Bone marrow (tissue), 2 donors: ENCODE data around the gene TRIM29.
"Not testable (repeated sequence)": the region's sequence is repeated elsewhere in the genome, so short reads cannot be mapped to it uniquely, and the experiment has no call there.

ENCODE experiments used
- DNase-seq, 2 donors: peaks; one replicate each; lab custom pipeline; 2025; lab: John Stamatoyannopoulos, UW

Gene TRIM29

GRCh38 chr11:120172054-120172911, 34.4 kb upstream of the TRIM29 start:
- DNase-seq: peak; percentile 52 to 62

- no peak for DNase-seq
These were observed 32.9 kb upstream of the TRIM29 start for GRCh38 chr11:120170741-120171261.

DNA sequence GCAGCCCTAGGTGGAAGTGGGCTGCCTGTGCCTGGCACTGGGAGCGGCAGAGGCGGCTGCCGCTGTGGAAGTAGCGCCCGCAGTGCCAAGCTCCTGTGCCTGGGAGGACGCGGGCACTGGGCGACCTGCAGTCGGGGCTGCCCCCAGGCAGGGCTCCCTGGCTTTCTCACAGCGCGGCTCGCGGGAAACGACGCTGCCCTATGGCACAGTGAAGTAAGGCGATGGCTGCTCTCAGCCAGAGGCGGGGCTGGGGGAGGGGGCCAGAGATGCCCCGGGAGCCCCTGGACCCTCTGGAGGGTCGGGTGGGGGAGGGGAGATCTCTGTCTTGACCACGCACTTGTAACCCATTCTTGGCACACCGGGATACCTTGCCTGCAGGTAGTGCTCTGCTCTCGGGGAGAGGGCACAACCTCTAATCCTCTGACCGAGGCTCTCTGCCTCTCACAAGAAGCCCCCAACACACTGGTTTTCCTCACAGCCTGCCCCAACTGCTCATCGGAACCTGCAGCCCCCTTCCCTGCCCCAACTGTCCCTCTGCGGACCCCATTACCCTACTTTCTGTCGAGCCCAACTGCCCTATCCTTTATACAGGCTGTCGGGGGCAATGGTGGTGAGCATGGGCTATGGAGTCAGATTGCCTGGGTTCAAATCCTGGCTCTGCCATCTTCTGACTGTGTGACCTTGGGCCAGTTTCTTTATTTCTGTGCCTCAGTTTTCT, 32.2 kb upstream of the TRIM29 start:
- DNase-seq: no peak

GRCh38 chr11:120168960-120169681, 31.2 kb upstream of the TRIM29 start:
- peak; percentile 55 to 73 for DNase-seq

GRCh38 chr11:120168108-120168959, 30.4 kb upstream of the TRIM29 start:
- no peak for DNase-seq

DNA sequence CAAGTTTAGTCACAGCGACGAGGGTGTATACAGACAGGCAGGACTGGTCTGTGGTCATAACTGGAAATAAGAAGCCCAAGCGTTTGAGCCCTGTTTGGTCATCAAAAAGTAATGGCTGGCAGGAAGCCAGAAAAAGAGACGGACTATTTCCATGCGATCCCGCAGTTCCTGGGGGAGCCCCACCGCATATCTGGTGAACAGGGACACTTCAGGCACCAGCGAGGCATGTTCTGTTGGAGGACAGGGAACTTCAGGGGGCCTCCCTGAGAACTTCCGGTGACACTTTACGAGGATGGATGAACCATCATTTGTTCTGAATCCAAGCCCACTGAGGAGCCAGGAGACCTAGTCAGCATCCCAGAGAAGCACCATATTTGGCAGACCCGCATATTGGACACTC, 29.7 kb upstream of the TRIM29 start:
- DNase-seq: no peak

GRCh38 chr11:120160436-120160835, 22.5 kb upstream of the TRIM29 start:
- DNase-seq: no peak

DNA sequence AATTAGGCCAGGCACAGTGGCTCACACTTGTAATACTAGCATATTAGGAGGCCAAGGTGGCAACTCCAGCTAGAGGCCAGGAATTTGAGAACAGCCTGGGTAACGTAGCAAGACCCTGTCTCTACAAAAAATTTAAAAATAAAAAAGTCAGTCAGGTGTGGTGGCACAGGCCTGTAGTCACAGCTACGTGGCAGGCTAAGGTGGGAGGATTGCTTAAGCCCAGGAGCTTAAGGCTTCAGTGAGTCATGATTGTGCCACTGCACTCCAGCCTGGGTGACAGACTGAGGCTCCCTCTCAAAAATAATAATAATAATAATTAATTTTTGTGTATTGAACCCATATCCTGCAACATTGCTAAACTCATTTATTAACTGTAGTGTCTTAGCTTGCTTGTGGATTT, 15.3 kb upstream of the TRIM29 start:
- no peak for DNase-seq

- DNase-seq: no peak
These were observed 13.6 kb upstream of the TRIM29 start for GRCh38 chr11:120151536-120151935.

- no peak for DNase-seq
These were observed 11.3 kb upstream of the TRIM29 start for GRCh38 chr11:120149246-120149645.

- DNase-seq: no peak
These were observed 10.0 kb upstream of the TRIM29 start for GRCh38 chr11:120147950-120148270.

DNA sequence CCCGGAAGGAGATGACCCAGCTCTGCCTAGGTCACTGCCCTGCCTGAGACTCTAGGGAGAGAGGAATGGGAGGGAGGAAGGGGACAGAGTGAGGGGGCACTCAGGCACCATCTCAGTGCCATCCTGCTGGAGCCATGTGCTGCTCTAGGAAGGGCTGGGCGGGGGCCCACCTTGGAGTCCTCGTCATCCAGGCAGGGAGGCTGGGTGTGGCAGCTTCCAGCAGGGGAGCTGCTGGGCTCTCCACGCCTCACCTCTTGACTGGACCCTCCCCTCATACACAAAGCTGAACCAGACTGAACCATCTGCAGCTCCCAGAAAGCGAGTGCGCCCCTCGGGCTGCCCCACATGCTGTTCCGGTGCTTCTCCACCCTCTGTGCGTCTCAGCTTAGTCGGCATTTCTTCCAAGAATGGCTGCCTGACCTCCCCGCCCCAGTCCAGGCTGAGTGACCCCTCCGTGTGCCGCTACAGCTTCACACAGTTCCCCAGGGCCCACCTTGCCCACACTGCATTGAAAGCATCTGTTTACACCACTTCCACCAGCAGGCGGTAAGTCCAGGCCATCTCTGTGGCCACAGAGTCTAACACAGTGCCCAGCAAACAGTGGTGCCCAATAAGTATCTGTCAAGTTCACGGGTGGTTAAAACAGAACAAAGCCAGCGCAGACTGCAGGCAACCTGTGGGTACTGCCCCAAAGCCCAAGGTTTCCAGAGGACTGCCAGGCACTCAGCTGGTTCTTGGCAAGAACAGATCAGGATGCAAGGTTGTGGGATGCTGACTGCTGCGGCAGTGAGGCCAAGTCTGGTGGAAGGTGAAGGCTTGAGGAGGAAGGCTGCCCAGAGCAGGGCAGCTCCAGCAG, 9.4 kb upstream of the TRIM29 start:
- DNase-seq: no peak

DNA sequence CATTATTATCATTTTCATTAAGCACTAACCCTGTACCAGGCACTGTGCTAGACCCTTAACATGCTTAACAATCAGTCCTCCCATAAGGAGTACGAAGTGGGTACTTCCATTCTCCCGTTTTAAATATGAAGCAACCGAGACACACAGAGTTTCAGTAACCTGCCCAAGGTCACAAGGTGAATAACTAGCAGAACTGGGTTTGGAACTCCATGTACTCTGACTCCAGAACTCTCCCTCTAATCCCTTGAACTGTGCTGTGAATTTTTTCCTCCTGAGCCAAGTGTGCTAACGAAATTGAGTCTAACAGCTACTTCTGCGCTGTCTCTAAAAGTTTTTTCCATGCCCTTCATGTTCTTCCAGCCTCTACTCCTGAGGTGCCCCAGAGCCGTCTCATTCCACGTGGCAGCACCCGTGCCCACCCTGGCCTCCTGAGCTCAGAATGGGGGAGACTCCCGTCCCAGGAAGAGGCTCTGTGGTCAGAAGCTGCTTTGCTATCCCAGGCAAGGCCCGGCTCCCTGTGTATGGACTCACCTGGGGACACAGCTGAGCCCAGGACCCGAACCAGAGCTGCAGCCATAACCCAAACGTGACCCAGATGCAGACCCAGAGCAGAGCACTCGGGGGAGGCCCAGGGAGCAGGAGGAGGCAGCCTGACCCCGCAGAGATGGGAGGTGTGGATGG, 8.6 kb upstream of the TRIM29 start:
- DNase-seq: no peak

GRCh38 chr11:120144501-120144900, 6.6 kb upstream of the TRIM29 start:
- no peak for DNase-seq

DNA sequence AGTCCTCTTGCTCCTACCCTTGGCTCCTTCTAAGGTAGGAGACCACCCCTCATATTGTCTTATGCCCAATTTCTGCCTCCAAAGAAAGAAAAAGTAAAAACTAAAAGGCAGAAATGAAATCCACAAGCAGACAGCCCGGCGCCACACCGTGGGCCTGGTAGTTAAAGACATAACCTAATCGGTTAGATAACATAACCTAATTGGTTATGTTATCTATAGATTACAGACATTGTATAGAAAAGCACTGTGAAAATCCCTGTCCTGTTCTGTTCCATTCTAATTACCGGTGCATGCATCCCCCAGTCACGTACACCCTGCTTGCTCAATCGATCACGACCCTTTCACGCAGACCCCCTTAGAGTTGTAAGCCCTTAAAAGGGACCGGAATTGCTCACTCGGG, 5.6 kb upstream of the TRIM29 start:
- DNase-seq: not testable (repeated sequence)

DNA sequence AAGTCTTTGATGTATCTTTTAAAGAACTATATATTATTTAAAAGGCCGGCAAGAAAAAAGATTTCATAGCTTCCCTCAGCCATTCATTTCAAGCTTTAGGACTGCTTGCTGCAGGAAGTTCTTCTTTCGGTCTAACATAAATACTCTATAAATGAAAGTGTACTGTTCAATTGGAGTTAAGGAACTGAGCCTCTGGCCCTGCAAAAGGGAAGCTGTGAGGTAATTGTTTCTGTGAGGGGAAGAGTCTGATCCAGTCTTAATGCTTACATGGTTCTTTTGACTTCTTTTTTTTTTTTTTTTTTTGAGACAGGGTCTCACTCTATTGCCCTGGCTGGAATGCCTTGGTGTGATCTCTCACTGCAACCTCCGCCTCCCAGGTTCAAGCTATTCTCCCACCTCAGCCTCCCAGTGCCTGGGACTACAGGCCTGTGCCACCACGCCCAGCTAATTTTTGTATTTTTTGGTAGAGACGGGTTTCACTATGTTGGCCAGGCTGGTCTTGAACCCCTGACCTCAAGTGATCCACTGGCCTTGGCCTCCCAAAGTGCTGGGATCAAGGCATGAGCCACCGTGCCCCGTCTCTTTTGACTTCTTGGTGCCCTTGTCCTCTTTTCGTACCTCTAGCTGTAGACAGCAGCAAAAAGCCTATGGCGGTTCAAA, 4.7 kb upstream of the TRIM29 start:
- DNase-seq: no peak

DNA sequence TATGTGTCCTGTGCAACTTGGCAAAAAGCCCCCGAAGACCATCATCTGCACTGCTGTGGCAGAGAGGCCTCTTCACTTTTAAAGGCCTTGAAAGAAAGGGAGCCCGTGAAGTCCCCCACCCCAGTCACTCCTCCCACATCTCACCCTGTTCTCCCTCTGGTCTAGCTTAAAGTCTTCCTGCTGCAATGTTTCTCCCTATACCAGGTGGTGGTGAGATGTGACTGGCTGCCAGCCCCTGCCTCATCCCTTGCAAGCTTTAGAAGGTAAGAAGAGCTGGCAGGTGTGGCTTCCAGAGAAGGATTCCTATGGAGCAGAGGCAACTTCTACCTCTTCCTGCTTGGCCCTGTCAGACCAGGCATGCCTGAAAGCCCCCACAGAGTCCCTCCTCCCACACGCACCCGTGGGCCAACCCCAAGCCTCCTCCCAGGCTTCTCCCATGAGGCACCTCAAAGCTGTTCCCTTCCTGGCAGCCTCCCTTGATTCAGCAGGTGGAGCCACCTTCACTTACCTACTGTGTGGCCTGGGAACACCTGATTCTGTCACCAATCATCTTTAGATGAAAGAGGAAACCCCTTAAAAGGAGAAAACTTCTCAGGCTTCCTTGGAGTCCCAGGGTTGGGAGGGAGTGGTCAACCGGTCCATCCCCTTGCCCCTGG, 4.0 kb upstream of the TRIM29 start:
- DNase-seq: no peak

GRCh38 chr11:120141113-120141767, 3.3 kb upstream of the TRIM29 start:
- no peak for DNase-seq
